Neural crest cell (in vitro differentiated cells): ENCODE results near the gene PRR33. TPM values are rescaled to one million over a fixed set of nuclear protein-coding genes. Genes with fewer than 3 reads are reported as not detected.

ENCODE experiments used
- DNase-seq: peaks from one replicate; pipeline ENCODE4 v3.0.0; 2021; ENCODE audit warnings: low read depth, mixed read lengths, low spot score
- H3K27ac Mint-ChIP-seq: one replicate; pipeline ENCODE4 v1.8.0; 2021; ENCODE audit warnings: mild to moderate bottlenecking, mixed read lengths; ENCODE audit not compliant: unreplicated experiment
- H3K27me3 Mint-ChIP-seq: 2 replicates; pipeline ENCODE4 v1.8.0; 2021; ENCODE audit warnings: low read depth, mild to moderate bottlenecking, mixed read lengths
- H3K36me3 Mint-ChIP-seq: 2 replicates; pipeline ENCODE4 v1.8.0; 2021; ENCODE audit warnings: low read depth, mild to moderate bottlenecking, mixed read lengths
- H3K4me1 Mint-ChIP-seq: 2 replicates; pipeline ENCODE4 v1.8.0; 2021; ENCODE audit warnings: mixed read lengths
- H3K4me3 Mint-ChIP-seq: one replicate; pipeline ENCODE4 v1.8.0; 2021; ENCODE audit warnings: mild to moderate bottlenecking, mixed read lengths
- H3K9me3 Mint-ChIP-seq: 2 replicates; pipeline ENCODE4 v1.8.0; 2021; ENCODE audit warnings: mixed read lengths
- total RNA-seq: library from RNA; stranded (reverse); gene quantifications from 2 replicates; pipeline ENCODE4 v1.2.1, GENCODE V29; 2021
- TF ChIP-seq, protein P1 (sequence below): fragments of 200-600 bp; sonication (generic); conservative IDR thresholded peaks from 2 replicates; pipeline ENCODE4 v1.5.0; 2021; ENCODE audit warnings: antibody characterized with exemption, mild to moderate bottlenecking

PRR33 gene
- total RNA-seq, 1 donor from 2014 or later = not detected

DNA sequence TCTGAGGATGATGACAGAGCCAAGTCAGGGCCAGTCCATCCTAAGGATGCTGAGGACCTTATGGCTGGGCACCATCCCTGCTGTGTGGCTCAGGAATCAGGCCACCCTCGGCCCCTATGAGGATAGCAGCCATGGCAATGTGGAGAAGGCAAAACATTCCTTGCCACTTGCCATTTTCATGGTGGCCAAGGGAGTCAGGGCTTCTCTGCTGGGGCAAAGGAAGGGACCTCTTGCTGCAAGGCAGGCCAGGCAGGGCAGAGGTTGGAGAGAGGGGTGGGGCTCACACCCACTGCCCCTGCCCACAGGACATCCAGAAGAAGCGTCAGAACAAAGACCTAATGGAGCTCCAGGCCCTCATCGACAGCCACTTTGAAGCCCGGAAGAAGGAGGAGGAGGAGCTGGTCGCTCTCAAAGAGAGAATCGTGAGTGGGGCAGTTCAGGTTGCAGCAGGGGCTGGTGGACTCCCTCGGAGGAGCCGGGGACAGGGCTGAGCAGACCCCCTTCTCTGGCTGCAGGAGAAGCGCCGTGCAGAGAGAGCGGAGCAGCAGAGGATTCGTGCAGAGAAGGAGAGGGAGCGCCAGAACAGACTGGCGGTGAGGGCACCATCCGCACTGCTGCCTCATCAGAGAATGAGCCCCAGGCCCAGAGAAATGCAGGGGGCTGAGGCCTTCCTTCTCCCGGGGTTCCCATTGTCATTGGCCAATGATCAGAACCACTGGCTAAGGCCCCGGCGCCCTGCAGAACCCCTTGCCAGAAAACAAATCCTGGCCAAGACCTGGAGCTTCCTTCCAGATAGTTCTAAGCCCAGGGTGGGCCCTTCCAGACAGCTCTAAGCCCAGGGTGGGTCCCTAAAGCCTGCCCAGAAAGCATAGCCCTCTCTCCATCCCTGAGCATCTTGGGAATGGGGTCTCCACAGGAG, 42.0 kb upstream of the PRR33 start:
- Mint-ChIP-seq H3K27ac (peak overlapping the region; percentile 35), H3K36me3 (no peaks in the 10 kb centered on the region), H3K9me3 (peaks cover 5% of the 10 kb centered on the region), H3K27me3 (no peaks in the 10 kb centered on the region), H3K4me1 (peaks cover 17% of the 10 kb centered on the region), H3K4me3 (no peak overlapping the region)
- no peak for DNase-seq
- TF ChIP-seq, protein P1, sequence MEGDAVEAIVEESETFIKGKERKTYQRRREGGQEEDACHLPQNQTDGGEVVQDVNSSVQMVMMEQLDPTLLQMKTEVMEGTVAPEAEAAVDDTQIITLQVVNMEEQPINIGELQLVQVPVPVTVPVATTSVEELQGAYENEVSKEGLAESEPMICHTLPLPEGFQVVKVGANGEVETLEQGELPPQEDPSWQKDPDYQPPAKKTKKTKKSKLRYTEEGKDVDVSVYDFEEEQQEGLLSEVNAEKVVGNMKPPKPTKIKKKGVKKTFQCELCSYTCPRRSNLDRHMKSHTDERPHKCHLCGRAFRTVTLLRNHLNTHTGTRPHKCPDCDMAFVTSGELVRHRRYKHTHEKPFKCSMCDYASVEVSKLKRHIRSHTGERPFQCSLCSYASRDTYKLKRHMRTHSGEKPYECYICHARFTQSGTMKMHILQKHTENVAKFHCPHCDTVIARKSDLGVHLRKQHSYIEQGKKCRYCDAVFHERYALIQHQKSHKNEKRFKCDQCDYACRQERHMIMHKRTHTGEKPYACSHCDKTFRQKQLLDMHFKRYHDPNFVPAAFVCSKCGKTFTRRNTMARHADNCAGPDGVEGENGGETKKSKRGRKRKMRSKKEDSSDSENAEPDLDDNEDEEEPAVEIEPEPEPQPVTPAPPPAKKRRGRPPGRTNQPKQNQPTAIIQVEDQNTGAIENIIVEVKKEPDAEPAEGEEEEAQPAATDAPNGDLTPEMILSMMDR = no peak

DNA sequence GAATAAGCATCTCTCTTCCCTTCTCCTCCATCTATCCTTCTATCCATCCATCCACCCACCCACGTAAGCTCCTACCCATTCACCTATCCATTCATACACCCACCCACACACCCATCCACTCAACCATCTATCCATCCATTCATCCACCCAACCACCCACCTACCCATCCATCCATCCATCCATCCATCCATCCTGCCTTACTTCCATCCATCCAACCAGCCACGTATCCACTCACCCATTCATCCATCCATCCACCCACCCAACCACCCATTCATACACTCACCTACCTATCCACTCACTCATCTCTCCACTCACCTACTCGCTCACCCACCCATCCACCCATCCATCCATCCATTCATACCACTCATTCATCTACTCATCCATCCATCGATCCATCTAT, 41.0 kb upstream of the PRR33 start:
- no peaks in the 10 kb centered on the region for H3K27me3 Mint-ChIP-seq
- no peak overlapping the region for H3K4me3 Mint-ChIP-seq
- no peak overlapping the region for H3K27ac Mint-ChIP-seq
- no peak for DNase-seq
- TF ChIP-seq, protein P1 = no peak
- no peaks in the 10 kb centered on the region for H3K36me3 Mint-ChIP-seq
- peaks cover 5% of the 10 kb centered on the region for H3K9me3 Mint-ChIP-seq
- peaks cover 17% of the 10 kb centered on the region for H3K4me1 Mint-ChIP-seq

DNA sequence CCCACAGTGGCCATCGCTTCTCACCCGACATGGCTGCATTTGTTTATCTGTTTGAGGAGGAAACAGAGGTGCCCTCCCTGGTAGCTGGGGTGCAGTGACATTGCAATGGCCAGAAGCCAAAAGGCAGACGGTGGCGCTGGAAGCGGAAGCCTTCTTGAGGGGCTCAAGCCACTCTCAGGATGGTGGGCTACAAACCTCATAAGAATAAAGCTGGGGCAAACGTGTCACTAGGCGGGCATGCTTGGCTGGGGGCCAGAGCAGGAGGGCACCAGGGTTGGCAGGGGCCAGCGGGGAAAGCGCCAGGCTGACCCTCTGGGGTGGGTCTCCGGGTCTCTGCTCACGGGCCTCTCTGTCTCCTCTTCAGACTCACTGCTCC, 40.4 kb upstream of the PRR33 start:
- Mint-ChIP-seq H3K27ac (peak overlapping the region; percentile 44), H3K9me3 (peaks cover 5% of the 10 kb centered on the region), H3K4me3 (no peak overlapping the region), H3K36me3 (no peaks in the 10 kb centered on the region), H3K27me3 (no peaks in the 10 kb centered on the region), H3K4me1 (peaks cover 17% of the 10 kb centered on the region)
- DNase-seq = no peak
- TF ChIP-seq, protein P1 = no peak

DNA sequence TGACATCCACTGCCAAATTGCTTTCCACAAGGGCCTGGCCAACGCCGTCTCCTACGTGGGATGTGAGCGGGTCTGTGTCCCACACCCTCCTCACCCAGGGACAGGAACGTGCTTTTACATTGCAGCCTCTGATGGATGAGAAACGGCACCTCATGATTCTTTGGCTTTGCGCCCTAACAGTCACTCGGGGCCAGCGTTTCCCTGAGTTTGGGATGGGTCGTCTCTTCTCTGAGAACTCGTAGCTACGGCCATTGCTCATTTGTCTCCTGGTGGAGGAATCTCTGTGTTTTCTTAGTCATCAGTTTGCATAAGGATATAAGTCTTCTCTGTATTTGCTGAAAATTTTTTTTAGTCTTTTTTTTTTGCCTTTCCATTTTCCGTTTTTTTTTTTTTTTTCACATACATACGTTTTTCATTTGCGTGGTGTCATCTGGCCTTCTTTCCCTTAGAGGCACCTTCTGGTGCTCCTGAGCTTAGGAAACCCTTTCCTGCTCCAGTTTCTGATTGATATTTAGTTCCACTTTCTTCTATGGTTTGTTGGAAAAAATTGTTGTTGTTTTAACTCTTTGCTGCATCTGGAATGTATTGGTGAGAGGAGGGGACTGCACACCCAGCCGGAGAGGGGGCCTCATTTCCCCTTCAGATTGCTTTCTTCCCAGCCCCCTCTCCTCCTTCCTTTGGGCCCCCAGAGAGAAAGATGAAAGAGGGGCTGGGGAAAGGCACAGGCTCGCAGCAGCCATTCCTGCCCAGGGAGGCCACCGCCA, 39.8 kb upstream of the PRR33 start:
- Mint-ChIP-seq H3K4me3 (no peak overlapping the region), H3K27ac (peak overlapping the region; percentile 44)
- TF ChIP-seq, protein P1 = no peak

DNA sequence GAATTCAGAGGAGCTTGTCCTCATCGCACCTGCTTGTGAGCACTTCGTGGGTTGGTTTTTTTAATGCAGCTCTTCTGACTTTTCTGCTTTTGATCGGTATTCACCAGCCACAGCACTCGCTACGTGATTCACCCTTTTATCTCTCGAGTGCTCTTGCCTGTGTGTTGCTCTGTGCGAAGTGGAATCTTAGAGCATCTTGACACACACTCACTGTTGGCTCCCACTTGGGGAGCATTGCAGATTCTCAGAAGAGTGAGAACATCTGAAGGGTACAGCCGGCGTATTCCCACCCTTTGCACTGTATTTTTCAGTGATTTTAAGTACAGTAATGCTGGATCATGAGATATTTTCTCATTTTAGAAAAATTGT, 38.8 kb upstream of the PRR33 start:
- TF ChIP-seq, protein P1 = no peak
- Mint-ChIP-seq H3K4me1 (peaks cover 21% of the 10 kb centered on the region), H3K36me3 (no peaks in the 10 kb centered on the region), H3K9me3 (peaks cover 5% of the 10 kb centered on the region), H3K27me3 (no peaks in the 10 kb centered on the region), H3K4me3 (no peak overlapping the region), H3K27ac (no peak overlapping the region)
- no peak for DNase-seq

More for the DNA sequence above, 39.8 kb upstream of the PRR33 start:
- H3K27me3 Mint-ChIP-seq = no peaks in the 10 kb centered on the region
- H3K4me1 Mint-ChIP-seq = peaks cover 20% of the 10 kb centered on the region
- H3K9me3 Mint-ChIP-seq = peaks cover 5% of the 10 kb centered on the region
- no peaks in the 10 kb centered on the region for H3K36me3 Mint-ChIP-seq
- no peak for DNase-seq
